A549 (cell line): Measurements from ENCODE around the gene TDRD1. TPM values are rescaled to one million over a fixed set of nuclear protein-coding genes. Genes with fewer than 3 reads are reported as not detected.

Source experiments
- ATAC-seq, 2 experiments: fragments of 200-7000 bp in 1 of 2; fragments of >200 bp in 1 of 2; cut with Nextera tagmentation in 1 of 2; cut with Tn5 transposase in 1 of 2; 3 replicates each; pipeline versions ENCODE4 v1.8.0 to v1.9.1; 2018 to 2020; ENCODE audit warnings: mild to moderate bottlenecking in 1 of 2, moderate library complexity in 1 of 2
- CTCF ChIA-PET: fragments of 300-600 bp; sonication (Branson Sonifier 250); formaldehyde crosslinking; extraction: SDS; loops from one replicate; lab custom pipeline; 2021; ENCODE audit warnings: antibody characterized with exemption, inconsistent platforms; lab: Yijun Ruan, JAX
- POLR2A ChIA-PET: fragments of 350-600 bp; formaldehyde crosslinking; extraction: SDS; loops from one replicate; lab custom pipeline; 2021; ENCODE audit warnings: antibody characterized with exemption, inconsistent platforms; lab: Yijun Ruan, JAX
- DNase-seq, 2 experiments: peaks; one replicate each; pipeline versions ENCODE4 v3.0.0 to v3.0.0-alpha.2; 2011 to 2016; ENCODE audit warnings: low read depth in 1 of 2, low spot score in 1 of 2
- FAIRE-seq: peaks from 2 replicates; lab custom pipeline; 2011; peaks lifted over from hg19 to GRCh38; lab: Jason Lieb, UNC
- H3K27ac ChIP-seq, 2 experiments: fragments of >200 bp; sonication (Bioruptor Twin); formaldehyde crosslinking; 3 replicates each; pipeline ENCODE4 v1.5.1; 2016 to 2017
- H3K4me1 ChIP-seq: fragments of >200 bp; sonication (Bioruptor Twin); formaldehyde crosslinking; 3 replicates; pipeline ENCODE4 v1.6.1; 2016
- H3K4me2 ChIP-seq: fragments of >200 bp; sonication (Bioruptor Twin); formaldehyde crosslinking; 3 replicates; pipeline ENCODE4 v1.6.1; 2016
- H3K4me3 ChIP-seq: fragments of >200 bp; sonication (Bioruptor Twin); formaldehyde crosslinking; 3 replicates; pipeline ENCODE4 v1.5.1; 2016
- H3K9me3 ChIP-seq: fragments of >200 bp; sonication (Bioruptor Twin); formaldehyde crosslinking; 3 replicates; pipeline ENCODE4 v1.6.1; 2016
- ESRRA ChIP-seq: fragments of 150-350 bp; IDR thresholded peaks from 2 replicates; pipeline ENCODE4 v1.6.1; 2014; ENCODE audit warnings: mild to moderate bottlenecking, low read length, borderline replicate concordance
- FOXS1 ChIP-seq: fragments of 250-450 bp; sonication (Bioruptor Pico); IDR thresholded peaks from 2 replicates; pipeline ENCODE4 v1.5.0; 2020; ENCODE audit warnings: mild to moderate bottlenecking, moderate library complexity
- MYC ChIP-seq: IDR thresholded peaks from 2 replicates; pipeline ENCODE4 v1.6.1; 2012; ENCODE audit warnings: mild to moderate bottlenecking, inconsistent platforms, low read length, improper control_type of control experiment, borderline replicate concordance
- NFE2L2 ChIP-seq: fragments of 150-350 bp; conservative IDR thresholded peaks from 2 replicates; pipeline ENCODE4 v1.6.1; 2014; ENCODE audit warnings: low read length
- NPAS2 ChIP-seq: fragments of 250-450 bp; sonication (Bioruptor Pico); IDR thresholded peaks from 2 replicates; pipeline ENCODE4 v1.8.0; 2022; ENCODE audit warnings: mild to moderate bottlenecking, moderate library complexity, borderline replicate concordance
- RCOR1 ChIP-seq: fragments of 150-350 bp; IDR thresholded peaks from 2 replicates; pipeline ENCODE4 v1.6.1; 2014; ENCODE audit warnings: antibody characterized with exemption, low read length, low read depth
- RFX5 ChIP-seq: fragments of 450-650 bp; IDR thresholded peaks from 2 replicates; pipeline ENCODE4 v1.7.1; 2014; ENCODE audit warnings: antibody characterized with exemption, mild to moderate bottlenecking, moderate library complexity
- SREBF2 ChIP-seq: fragments of 450-650 bp; IDR thresholded peaks from 2 replicates; pipeline ENCODE4 v1.6.1; 2014; ENCODE audit warnings: mild to moderate bottlenecking, moderate library complexity
- TFCP2L1 ChIP-seq: fragments of 250-450 bp; sonication (Bioruptor Pico); IDR thresholded peaks from 2 replicates; pipeline ENCODE4 v1.5.0; 2021; ENCODE audit warnings: mild to moderate bottlenecking
- TP53 ChIP-seq: fragments of 250-450 bp; sonication (Bioruptor Pico); IDR thresholded peaks from 2 replicates; pipeline ENCODE4 v1.5.0; 2021; ENCODE audit warnings: mild to moderate bottlenecking, moderate library complexity
- WGBS: methylation state at CpG from one replicate; pipeline ENCODE4 v1.1.6; 2017; ENCODE audit errors: missing lambda C conversion rate; 5-methylcytosine and 5-hydroxymethylcytosine counted together
- polyA plus RNA-seq, 4 experiments: library from polyadenylated mRNA; depleted of rRNA in 3 of 4; stranded (reverse); fragments of >200 nt; fragmentation: RNase III in 1 of 4; extraction: RNeasy Plus Mini Kit Qiagen cat#74134 plus additional on column Dnase treatment in 1 of 4; gene quantifications; 2 replicates in 3 of 4; 3 replicates in 1 of 4; pipeline ENCODE4 v1.2.3, GENCODE V29; 2011 to 2017
- TF ChIP-seq, protein P1 (sequence below): fragments of 450-650 bp; IDR thresholded peaks from 2 replicates; pipeline ENCODE4 v1.6.1; 2014; ENCODE audit warnings: antibody characterized with exemption
- TF ChIP-seq, protein P2 (sequence below): fragments of >200 bp; sonication (Bioruptor Twin); formaldehyde crosslinking; IDR thresholded peaks from 2 replicates; pipeline ENCODE4 v1.6.1; 2016
- TF ChIP-seq, protein P3 (sequence below): fragments of >200 bp; sonication (Bioruptor Twin); formaldehyde crosslinking; IDR thresholded peaks from 3 replicates; pipeline ENCODE4 v1.5.1; 2016
- TF ChIP-seq, protein P4 (sequence below): fragments of 250-450 bp; sonication (Bioruptor Pico); IDR thresholded peaks from 2 replicates; pipeline ENCODE4 v1.5.0; 2020; ENCODE audit warnings: low read depth, mild to moderate bottlenecking, moderate library complexity
- TF ChIP-seq, protein P5 (sequence below): fragments of >200 bp; sonication (Bioruptor Twin); formaldehyde crosslinking; IDR thresholded peaks from 3 replicates; pipeline ENCODE4 v1.6.1; 2016
- TF ChIP-seq, protein P6 (sequence below): IDR thresholded peaks from 2 replicates; pipeline ENCODE4 v1.6.1; 2012
- TF ChIP-seq, protein P7 (sequence below): IDR thresholded peaks from 2 replicates; pipeline ENCODE4 v1.6.1; 2012

Gene TDRD1
- polyA plus RNA-seq, 2 of the 4 experiments (the other 2 are of a cell fraction), result not detected

DNA sequence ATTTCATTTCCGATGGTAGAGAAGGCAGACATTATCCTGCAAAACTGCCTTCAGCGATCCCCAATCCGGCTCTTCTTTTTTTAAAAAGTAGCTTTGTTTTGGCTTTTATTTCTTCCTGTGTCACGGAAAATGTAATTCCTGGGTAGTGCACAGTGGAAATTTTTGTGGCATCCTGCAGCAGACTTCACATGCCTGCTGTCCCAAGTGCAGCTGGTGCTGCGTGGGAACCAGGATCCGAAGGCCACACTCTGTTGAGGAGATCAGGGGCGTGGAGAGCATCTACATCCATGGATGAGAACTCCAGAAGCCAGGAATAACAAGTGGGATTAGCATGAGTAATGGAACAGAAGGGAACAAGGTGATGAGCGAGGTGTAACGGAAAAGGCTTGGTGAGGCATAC lies 64.5 kb downstream of the TDRD1 start (continued):
- no peak for TF ChIP-seq NFE2L2
- TF ChIP-seq NPAS2 (CRISPR knock-in tag), result no peak
- TF ChIP-seq, protein P1, sequence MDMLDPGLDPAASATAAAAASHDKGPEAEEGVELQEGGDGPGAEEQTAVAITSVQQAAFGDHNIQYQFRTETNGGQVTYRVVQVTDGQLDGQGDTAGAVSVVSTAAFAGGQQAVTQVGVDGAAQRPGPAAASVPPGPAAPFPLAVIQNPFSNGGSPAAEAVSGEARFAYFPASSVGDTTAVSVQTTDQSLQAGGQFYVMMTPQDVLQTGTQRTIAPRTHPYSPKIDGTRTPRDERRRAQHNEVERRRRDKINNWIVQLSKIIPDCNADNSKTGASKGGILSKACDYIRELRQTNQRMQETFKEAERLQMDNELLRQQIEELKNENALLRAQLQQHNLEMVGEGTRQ, result no peak

DNA sequence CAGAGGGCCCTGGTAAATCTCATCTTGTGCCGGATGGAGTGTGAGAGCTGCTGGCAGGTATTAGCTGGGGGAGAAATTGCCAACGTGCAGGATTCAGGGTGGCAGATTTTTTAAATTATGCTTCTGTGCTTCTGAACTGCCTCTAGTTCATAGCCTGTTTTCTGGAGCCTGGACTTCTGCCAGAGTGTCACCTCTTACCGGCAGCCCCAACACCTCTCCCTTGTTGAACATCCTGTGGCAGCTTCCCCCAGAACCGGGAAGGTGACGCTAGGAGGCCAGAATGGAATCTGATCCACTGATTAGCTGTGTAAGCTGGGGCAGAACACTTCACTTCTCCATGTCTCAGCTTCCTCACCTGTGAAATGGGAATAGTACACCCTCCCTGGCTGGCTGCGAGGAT lies 65.0 kb downstream of the TDRD1 start:
- Histone ChIP-seq H3K4me3 (no peak overlapping the region), H3K4me2 (no peak overlapping the region), H3K9me3 (no peaks in the 10 kb centered on the region), H3K4me1 (peaks cover 8% of the 10 kb centered on the region; the same call in 2 of the 3 replicates), H3K27ac (no peak overlapping the region)
- ATAC-seq (no peak), FAIRE-seq (no peak), DNase-seq (no peak)
- ChIA-PET POLR2A (no interaction called here), CTCF (interaction anchor here (1.1 to 1.3 kb wide), 2 partner anchors 12 to 307 kb away, joined by 3 to 4 read pairs; no protein-coding TSS in a partner anchor)
- WGBS, result 55% methylated on average over 6 of the region's 6 CpGs
- TF ChIP-seq, protein P2, sequence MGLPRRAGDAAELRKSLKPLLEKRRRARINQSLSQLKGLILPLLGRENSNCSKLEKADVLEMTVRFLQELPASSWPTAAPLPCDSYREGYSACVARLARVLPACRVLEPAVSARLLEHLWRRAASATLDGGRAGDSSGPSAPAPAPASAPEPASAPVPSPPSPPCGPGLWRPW, result no peak

DNA sequence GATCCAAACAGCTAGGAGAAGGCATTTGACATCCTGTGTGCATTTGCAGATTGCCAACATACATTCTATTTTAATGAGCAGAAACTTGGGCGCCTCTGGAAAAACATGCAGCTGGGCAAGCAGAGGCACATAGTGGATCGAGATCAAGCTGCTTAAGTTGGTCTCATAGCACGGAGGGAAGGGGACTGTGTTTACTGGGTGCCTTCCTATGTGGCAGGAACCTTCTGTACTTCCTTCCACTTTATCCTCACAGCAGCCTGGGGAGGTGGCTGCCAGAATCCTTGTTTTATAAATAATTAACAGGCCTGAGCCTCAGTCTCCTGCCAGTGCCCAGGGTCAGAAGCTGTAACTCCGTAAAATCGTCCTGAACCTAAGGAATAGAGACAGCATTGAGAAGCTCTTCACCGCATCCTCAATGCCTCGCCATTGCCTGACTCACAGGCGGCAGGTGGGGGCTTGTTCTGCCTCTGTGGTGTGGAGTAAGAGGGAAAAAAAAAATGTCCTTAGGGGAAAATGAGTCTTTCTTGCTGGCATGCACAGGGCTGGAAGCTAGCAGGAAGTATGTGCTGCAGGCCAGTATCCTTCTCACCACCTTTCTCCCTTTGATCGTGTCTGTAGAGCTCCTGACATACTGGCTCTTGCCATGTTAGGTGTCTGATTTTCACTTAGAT lies 66.1 kb downstream of the TDRD1 start:
- peaks cover 8% of the 10 kb centered on the region; the same call in 2 of the 3 replicates for H3K4me1 ChIP-seq
- no peak for DNase-seq
- H3K4me3 ChIP-seq, result no peak overlapping the region
- peak overlapping the region; percentile 35; the same call in 2 of the 3 replicates for H3K4me2 ChIP-seq
- peak; percentile 20 to 33; a peak in 4 of 6 replicates for ATAC-seq
- POLR2A ChIA-PET, result no interaction called here
- 59% methylated on average over 9 of the region's 9 CpGs for WGBS
- TF ChIP-seq, protein P3, sequence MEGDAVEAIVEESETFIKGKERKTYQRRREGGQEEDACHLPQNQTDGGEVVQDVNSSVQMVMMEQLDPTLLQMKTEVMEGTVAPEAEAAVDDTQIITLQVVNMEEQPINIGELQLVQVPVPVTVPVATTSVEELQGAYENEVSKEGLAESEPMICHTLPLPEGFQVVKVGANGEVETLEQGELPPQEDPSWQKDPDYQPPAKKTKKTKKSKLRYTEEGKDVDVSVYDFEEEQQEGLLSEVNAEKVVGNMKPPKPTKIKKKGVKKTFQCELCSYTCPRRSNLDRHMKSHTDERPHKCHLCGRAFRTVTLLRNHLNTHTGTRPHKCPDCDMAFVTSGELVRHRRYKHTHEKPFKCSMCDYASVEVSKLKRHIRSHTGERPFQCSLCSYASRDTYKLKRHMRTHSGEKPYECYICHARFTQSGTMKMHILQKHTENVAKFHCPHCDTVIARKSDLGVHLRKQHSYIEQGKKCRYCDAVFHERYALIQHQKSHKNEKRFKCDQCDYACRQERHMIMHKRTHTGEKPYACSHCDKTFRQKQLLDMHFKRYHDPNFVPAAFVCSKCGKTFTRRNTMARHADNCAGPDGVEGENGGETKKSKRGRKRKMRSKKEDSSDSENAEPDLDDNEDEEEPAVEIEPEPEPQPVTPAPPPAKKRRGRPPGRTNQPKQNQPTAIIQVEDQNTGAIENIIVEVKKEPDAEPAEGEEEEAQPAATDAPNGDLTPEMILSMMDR, result no peak
- TF ChIP-seq NPAS2 (CRISPR knock-in tag) (no peak), ESRRA (no peak), FOXS1 (CRISPR knock-in tag) (no peak)
- H3K27ac ChIP-seq, result no peak overlapping the region
- FAIRE-seq, result no peak
- no peaks in the 10 kb centered on the region for H3K9me3 ChIP-seq
- CTCF ChIA-PET, result interaction anchor here (0.6 to 1.2 kb wide), 8 partner anchors 9 to 1004 kb away, joined by 3 to 4 read pairs (median 3); no protein-coding TSS in a partner anchor

DNA sequence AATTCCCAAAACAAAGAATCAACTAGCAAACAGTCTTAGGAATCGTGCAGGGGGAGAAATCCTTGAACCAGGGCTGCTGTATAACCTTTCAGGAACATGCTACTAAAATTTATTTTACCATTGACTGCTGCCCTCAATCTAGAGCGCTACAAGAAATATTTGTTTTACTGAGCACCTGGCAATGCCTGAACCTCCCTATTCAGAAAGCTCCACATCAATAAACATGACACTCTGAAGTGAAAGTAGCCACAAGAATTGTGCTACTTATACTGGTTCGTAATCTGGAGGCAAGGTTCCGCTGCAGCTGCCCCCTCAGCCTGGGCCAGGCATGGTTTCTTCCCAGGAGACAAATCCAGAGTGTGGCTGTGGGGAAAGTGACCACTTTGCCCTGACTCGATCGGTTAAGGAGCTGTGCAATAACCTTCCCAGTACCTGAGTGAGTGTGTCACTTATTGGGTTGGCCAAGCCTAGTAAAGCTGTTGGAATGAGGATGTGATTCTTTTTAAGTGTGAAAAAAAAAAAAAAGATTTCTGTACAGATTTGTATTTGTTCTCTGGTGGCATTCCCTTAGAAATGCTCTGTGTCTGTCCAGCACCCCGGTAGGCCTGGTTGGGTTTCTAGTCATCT lies 67.6 kb downstream of the TDRD1 start:
- FAIRE-seq (no peak), DNase-seq (no peak), ATAC-seq (no peak)
- POLR2A ChIA-PET, result no interaction called here
- H3K4me3 ChIP-seq, result no peak overlapping the region
- no peak overlapping the region for H3K27ac ChIP-seq
- no peak overlapping the region for H3K4me2 ChIP-seq
- no peaks in the 10 kb centered on the region for H3K9me3 ChIP-seq
- CTCF ChIA-PET, result interaction anchor here (1.7 kb wide), 1 partner anchor 26 kb away, joined by 3 read pairs; no protein-coding TSS in a partner anchor
- TF ChIP-seq, protein P4, sequence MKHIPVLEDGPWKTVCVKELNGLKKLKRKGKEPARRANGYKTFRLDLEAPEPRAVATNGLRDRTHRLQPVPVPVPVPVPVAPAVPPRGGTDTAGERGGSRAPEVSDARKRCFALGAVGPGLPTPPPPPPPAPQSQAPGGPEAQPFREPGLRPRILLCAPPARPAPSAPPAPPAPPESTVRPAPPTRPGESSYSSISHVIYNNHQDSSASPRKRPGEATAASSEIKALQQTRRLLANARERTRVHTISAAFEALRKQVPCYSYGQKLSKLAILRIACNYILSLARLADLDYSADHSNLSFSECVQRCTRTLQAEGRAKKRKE (CRISPR knock-in tag), result no peak
- TF ChIP-seq, protein P5, sequence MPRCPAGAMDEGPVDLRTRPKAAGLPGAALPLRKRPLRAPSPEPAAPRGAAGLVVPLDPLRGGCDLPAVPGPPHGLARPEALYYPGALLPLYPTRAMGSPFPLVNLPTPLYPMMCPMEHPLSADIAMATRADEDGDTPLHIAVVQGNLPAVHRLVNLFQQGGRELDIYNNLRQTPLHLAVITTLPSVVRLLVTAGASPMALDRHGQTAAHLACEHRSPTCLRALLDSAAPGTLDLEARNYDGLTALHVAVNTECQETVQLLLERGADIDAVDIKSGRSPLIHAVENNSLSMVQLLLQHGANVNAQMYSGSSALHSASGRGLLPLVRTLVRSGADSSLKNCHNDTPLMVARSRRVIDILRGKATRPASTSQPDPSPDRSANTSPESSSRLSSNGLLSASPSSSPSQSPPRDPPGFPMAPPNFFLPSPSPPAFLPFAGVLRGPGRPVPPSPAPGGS, result no peak
- no peak for TF ChIP-seq FOXS1 (CRISPR knock-in tag)
- no peak for TF ChIP-seq RFX5
- TF ChIP-seq TP53 (CRISPR knock-in tag), result no peak
- no peak for TF ChIP-seq SREBF2
- TF ChIP-seq, protein P6, sequence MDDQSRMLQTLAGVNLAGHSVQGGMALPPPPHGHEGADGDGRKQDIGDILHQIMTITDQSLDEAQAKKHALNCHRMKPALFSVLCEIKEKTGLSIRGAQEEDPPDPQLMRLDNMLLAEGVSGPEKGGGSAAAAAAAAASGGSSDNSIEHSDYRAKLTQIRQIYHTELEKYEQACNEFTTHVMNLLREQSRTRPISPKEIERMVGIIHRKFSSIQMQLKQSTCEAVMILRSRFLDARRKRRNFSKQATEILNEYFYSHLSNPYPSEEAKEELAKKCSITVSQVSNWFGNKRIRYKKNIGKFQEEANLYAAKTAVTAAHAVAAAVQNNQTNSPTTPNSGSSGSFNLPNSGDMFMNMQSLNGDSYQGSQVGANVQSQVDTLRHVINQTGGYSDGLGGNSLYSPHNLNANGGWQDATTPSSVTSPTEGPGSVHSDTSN, result no peak
- TF ChIP-seq, protein P7, sequence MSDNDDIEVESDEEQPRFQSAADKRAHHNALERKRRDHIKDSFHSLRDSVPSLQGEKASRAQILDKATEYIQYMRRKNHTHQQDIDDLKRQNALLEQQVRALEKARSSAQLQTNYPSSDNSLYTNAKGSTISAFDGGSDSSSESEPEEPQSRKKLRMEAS, result no peak
- TF ChIP-seq MYC, result no peak
- TF ChIP-seq RCOR1, result no peak
- no peak for TF ChIP-seq TFCP2L1 (CRISPR knock-in tag)
- WGBS, result 72% methylated on average over 7 of the region's 7 CpGs
- peaks cover 8% of the 10 kb centered on the region; the same call in 2 of the 3 replicates for H3K4me1 ChIP-seq
